GM12864 (cell line): ENCODE results near the gene C4orf33.
"Not testable (repeated sequence)": the region's sequence is repeated elsewhere in the genome, so short reads cannot be mapped to it uniquely, and the experiment has no call there.

Experiments
- DNase-seq: peaks from one replicate; pipeline ENCODE4 v3.0.0-alpha.2; 2011; ENCODE audit warnings: low read depth
- H3K4me3 ChIP-seq: 2 replicates; pipeline ENCODE4 v1.5.1; 2011; ENCODE audit warnings: mild to moderate bottlenecking, low read depth, low read length, control low read depth
- TF ChIP-seq, protein P1 (sequence below): IDR thresholded peaks from 2 replicates; pipeline ENCODE4 v1.5.1; 2011; ENCODE audit warnings: low read depth, mild to moderate bottlenecking, moderate library complexity, low read length, control low read depth, inconsistent platforms; ENCODE audit errors: missing control alignments

C4orf33 gene

DNA sequence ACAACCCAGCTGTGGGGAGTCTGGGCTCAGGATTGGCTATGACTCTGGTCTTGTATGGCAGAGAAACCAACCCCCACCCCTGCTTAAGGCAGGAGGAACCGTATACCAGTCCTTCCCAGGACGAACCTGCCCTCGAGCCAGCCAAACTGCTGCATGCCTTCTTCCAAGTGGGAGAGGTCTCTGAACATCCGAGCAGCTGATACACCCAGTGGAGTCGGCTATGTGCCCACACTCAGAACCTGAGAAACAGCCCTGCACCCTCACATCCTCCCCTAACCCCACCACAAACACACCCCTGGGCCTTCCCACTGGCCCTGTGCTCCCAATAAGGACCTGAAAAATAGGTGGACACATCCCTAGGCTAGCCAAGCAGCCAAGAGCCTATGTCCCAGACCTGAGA, 21.8 kb downstream of the C4orf33 start:
- TF ChIP-seq, protein P1, sequence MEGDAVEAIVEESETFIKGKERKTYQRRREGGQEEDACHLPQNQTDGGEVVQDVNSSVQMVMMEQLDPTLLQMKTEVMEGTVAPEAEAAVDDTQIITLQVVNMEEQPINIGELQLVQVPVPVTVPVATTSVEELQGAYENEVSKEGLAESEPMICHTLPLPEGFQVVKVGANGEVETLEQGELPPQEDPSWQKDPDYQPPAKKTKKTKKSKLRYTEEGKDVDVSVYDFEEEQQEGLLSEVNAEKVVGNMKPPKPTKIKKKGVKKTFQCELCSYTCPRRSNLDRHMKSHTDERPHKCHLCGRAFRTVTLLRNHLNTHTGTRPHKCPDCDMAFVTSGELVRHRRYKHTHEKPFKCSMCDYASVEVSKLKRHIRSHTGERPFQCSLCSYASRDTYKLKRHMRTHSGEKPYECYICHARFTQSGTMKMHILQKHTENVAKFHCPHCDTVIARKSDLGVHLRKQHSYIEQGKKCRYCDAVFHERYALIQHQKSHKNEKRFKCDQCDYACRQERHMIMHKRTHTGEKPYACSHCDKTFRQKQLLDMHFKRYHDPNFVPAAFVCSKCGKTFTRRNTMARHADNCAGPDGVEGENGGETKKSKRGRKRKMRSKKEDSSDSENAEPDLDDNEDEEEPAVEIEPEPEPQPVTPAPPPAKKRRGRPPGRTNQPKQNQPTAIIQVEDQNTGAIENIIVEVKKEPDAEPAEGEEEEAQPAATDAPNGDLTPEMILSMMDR: no peak
- no peak for DNase-seq
- H3K4me3 ChIP-seq: no peak overlapping the region

DNA sequence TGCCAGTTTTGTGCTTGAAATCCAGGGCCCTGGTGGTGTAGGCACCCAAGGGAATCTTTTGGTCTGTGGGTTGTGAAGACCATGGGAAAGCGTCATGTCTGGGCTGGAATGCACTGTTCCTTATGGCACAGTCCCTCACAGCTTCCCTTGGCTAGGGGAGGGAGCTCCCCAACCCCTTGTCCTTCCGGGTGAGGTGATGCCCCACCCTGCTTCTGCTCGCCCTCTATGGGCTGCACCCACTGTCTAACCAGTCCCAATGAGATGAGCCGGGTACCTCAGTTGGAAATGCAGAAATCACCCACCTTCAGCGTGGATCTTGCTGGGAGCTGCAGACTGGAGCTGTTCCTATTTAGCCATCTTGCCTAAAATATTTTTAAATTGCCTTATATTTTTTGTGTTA, 30.7 kb downstream of the C4orf33 start:
- not testable (repeated sequence) for H3K4me3 ChIP-seq, DNase-seq

DNA sequence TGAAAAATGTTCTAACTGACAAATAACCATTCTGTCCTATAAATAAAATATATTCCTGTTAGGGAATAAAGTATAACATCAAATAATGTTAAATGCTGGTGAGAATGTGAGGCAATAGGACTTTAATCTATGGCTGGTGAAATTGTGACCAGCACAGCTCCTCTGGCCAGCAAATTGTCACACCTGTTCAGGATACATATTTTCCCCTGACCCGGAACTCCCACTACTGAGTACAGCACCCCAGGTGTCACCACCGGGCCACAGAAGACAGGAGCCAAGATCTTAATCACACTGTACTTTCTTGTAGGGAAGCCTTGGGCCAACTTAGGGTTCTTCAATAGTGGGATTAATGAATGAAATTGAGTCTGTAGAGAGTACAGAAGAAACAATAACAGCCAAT, 33.2 kb downstream of the C4orf33 start:
- H3K4me3 ChIP-seq: no peak overlapping the region
- TF ChIP-seq, protein P1: no peak
- no peak for DNase-seq

DNA sequence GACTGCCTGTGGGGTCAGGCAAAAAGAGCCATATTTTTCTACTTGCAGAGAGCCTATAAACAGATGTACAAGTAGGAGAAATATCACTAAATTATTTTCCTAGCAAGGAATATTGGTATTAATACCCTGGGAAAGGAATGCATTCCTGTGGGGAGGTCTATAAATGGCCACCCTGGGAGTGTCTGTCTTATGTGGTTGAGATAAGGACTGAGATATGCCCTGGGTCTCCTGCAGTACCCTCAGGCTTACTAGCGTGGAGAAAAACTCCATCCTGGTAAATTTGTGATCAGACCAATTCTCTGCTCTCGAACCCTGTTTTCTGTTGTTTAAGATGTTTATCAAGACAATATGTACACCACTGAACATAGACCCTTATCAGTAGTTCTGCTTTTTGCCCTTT, 35.4 kb downstream of the C4orf33 start:
- DNase-seq: no peak
- TF ChIP-seq, protein P1: no peak
- no peak overlapping the region for H3K4me3 ChIP-seq

DNA sequence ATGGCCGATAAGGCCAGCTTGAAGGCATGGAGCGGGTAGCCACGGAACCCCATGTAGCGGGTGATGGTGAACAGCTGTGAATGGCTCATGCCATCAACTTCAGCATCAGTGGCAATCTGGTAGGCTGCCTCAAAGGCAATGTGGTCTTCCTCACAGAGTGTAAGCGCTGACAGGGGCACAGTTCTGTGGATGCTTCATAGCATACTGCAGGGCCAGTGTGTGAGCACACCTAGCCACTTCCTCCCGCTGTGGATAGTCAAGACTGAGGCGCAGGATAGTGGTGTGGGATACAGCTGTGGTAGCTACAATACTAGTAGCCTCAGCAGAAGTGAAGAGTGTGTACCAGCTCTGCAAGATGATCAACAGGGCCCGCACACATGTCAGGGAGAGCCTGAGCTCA, 40.5 kb downstream of the C4orf33 start:
- H3K4me3 ChIP-seq: no peak overlapping the region
- TF ChIP-seq, protein P1: no peak
- no peak for DNase-seq

DNA sequence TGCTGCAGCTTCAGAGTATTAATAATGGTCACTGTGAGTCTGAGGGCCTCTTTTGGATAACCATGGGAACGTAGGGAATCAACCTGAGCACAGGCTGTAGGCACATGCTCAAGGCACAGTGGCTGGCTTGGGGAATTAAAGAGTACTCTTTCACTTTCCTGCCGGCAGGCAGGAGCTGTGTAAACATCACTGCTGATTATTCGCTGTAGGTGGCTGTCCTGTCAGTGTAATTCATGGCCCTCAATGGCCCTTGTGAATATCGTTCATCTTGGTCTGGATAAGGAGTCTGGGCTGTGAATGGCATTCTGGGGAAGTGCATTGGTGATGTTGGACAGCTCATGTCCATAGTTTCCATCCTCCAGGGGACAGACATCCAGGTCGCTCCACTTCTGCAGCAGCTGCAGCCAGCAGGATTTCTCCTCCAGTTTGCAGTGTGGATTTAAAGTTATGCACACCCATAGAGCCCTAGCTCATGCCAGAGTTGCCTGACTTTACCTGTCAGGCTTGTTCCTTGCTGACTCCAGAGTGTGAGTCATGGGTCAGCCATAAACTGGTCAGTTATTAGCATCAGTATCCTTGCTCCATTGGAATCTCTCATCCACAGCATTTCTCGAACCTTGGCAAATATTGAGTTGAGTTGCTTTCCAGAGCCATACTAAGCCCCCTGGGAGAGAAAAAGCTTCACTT, 43.0 kb downstream of the C4orf33 start:
- DNase-seq: no peak
- TF ChIP-seq, protein P1: no peak
- no peak overlapping the region for H3K4me3 ChIP-seq

DNA sequence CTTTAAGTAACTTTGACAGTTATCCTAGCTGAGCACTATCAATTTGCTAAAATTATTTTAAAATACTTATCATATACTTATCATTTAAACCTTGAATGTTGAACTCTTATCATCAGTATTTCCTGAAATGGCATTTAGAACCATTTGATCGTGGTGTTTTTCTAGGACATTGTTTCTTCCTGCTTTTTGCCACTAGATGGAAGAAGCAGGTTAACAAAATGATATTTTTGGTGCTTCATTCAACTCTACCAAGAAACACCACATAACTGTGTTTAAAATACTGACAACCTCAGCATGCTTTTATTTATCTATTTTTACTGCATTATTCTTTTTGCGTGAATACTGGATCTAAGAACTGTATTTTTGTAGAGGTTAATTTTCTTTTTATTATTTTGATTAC, 44.6 kb downstream of the C4orf33 start:
- DNase-seq: no peak
- TF ChIP-seq, protein P1: no peak
- H3K4me3 ChIP-seq: no peak overlapping the region
